GM12873 (cell line): ENCODE results near the gene RAB3IP.

Experiments used
- CTCF ChIP-seq: IDR thresholded peaks from 2 replicates; pipeline ENCODE4 v1.5.1; 2012; ENCODE audit warnings: low read depth, mild to moderate bottlenecking, moderate library complexity, low read length, control low read depth; ENCODE audit not compliant: insufficient read depth; ENCODE audit errors: missing control alignments

The RAB3IP gene

GRCh38 chr12:69756088-69756755 is 17.6 kb downstream of the RAB3IP start:
- TF ChIP-seq CTCF: no peak

GRCh38 chr12:69758105-69758504 is 19.4 kb downstream of the RAB3IP start:
- no peak for TF ChIP-seq CTCF

GRCh38 chr12:69765515-69765914 is 26.9 kb downstream of the RAB3IP start:
- TF ChIP-seq CTCF: no peak

- TF ChIP-seq CTCF: no peak
Observed at GRCh38 chr12:69766260-69766659, 27.6 kb downstream of the RAB3IP start.

GRCh38 chr12:69779928-69780327 is 41.3 kb downstream of the RAB3IP start:
- TF ChIP-seq CTCF: no peak

- TF ChIP-seq CTCF: no peak
Observed at GRCh38 chr12:69783365-69783764, 44.7 kb downstream of the RAB3IP start.

- no peak for TF ChIP-seq CTCF
Observed at GRCh38 chr12:69789351-69789750, 50.7 kb downstream of the RAB3IP start.

GRCh38 chr12:69792533-69792932 is 53.9 kb downstream of the RAB3IP start:
- no peak for TF ChIP-seq CTCF
